Lung (tissue), 12 donors: ENCODE results near the gene DNAH17. TPM values are rescaled to one million over a fixed set of nuclear protein-coding genes. Genes with fewer than 3 reads are reported as not detected.

ENCODE experiments used
- ATAC-seq: fragments of 200-7000 bp; cut with Tn5 transposase; one replicate; pipeline ENCODE4 v1.9.1; 2020; ENCODE audit warnings: moderate number of reproducible peaks; ENCODE audit not compliant: insufficient read depth, low FRiP score
- DNase-seq, 3 donors: peaks; one replicate each; pipeline ENCODE4 v3.0.0-alpha.2; 2013 to 2017
- H3K27ac ChIP-seq, 2 donors: one replicate each; pipeline ENCODE4 v1.5.1; 2013; ENCODE audit warnings: mild to moderate bottlenecking in 2 of 2, moderate library complexity in 2 of 2, control low read depth in 1 of 2, inconsistent platforms in 1 of 2, low read depth in 1 of 2, low read length in 1 of 2
- H3K27me3 ChIP-seq, 3 donors: one replicate each; pipeline ENCODE4 v1.5.1; 2013; ENCODE audit warnings: low read length in 2 of 3; ENCODE audit not compliant: control insufficient read depth in 3 of 3, insufficient read depth in 3 of 3
- H3K36me3 ChIP-seq, 4 donors: one replicate each; pipeline ENCODE4 v1.5.1; 2013; ENCODE audit warnings: low read length in 4 of 4, mild to moderate bottlenecking in 1 of 4, moderate library complexity in 1 of 4; ENCODE audit not compliant: control insufficient read depth in 4 of 4, insufficient read depth in 4 of 4
- H3K4me1 ChIP-seq, 5 donors: one replicate each; pipeline ENCODE4 v1.5.1; 2013; ENCODE audit warnings: low read length in 5 of 5, mild to moderate bottlenecking in 2 of 5, moderate library complexity in 1 of 5; ENCODE audit not compliant: control insufficient read depth in 5 of 5, insufficient read depth in 5 of 5
- H3K4me3 ChIP-seq: one replicate; pipeline ENCODE4 v1.5.1; 2013; ENCODE audit warnings: mild to moderate bottlenecking, control low read depth, moderate library complexity
- H3K9ac ChIP-seq, 2 donors: one replicate each; pipeline ENCODE4 v1.5.1; 2013; ENCODE audit warnings: low read length in 2 of 2, control low read depth in 1 of 2; ENCODE audit not compliant: insufficient read depth in 1 of 2
- H3K9me3 ChIP-seq, 4 donors: one replicate each; pipeline ENCODE4 v1.5.1; 2013; ENCODE audit warnings: low read length in 3 of 4, mild to moderate bottlenecking in 1 of 4, moderate library complexity in 1 of 4; ENCODE audit not compliant: control insufficient read depth in 4 of 4, insufficient read depth in 3 of 4
- WGBS, 2 donors: extraction: QIAGEN DNeasy Blood & Tissue Kit; methylation state at CpG; one replicate each; pipeline ENCODE4 v1.1.7; 2013; 5-methylcytosine and 5-hydroxymethylcytosine counted together
- polyA plus RNA-seq, 2 donors: library from polyadenylated mRNA; stranded (reverse); fragments of 200-250 nt; gene quantifications; one replicate each; pipeline ENCODE4 v1.2.1, GENCODE V29; 2013
- total RNA-seq, 2 donors: library from RNA; depleted of rRNA in 1 of 2; stranded (reverse); fragments of >200 nt in 1 of 2; gene quantifications; one replicate each; pipeline ENCODE4 v1.2.1, GENCODE V29; 2014 to 2021
- TF ChIP-seq, protein P1 (sequence below): IDR thresholded peaks from 2 replicates; pipeline ENCODE4 v1.5.1; 2012; ENCODE audit warnings: mild to moderate bottlenecking; ENCODE audit errors: control extremely low read depth, extremely low read depth
- donor health status: control.
- donor health status: control.
- donor health status: Bipolar disorder and iron deficiency.
- donor health status: healthy.
- donor health status: DM: yes; HTN: yes; CAD: no.

The DNAH17 gene
- total and polyA plus RNA-seq, 4 donors = 0.44 to 1.6 (median 1.2) TPM

DNA sequence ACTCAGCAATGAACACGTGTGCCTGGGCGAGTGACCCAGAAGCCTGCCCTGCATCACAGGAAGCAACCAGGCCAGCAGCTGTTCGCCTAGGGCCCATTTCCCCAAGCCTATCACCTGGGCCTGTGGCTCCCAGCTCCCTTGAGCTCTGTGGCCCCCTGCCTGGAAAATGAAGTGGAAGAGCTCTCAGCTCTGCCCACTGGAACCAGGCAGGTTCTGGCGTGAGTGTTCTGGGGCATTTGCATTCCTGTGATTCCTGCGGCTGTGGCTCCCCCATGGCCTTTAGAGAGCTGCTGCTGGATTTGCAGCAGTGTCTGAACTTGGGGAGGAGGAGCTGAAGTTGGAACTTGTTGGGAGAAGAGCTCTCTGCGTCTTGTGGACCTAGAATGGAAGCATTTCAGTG lies 175.9 kb downstream of the DNAH17 start:
- peaks cover 17 to 73% (median 47%) of the 10 kb centered on the region in 4 donors for H3K36me3 ChIP-seq
- no peak overlapping the region for H3K9ac ChIP-seq

GRCh38 chr17:78400581-78401240 lies 176.5 kb downstream of the DNAH17 start:
- no peaks in the 10 kb centered on the region for H3K9me3 ChIP-seq
- WGBS, 2 donors = 90 to 92% methylated on average over 17 of the region's 17 CpGs
- H3K4me1 ChIP-seq = peaks cover 0 to 16% (median 0%) of the 10 kb centered on the region in 5 donors
- H3K36me3 ChIP-seq = peaks cover 17 to 73% (median 46%) of the 10 kb centered on the region in 4 donors
- TF ChIP-seq, protein P1, sequence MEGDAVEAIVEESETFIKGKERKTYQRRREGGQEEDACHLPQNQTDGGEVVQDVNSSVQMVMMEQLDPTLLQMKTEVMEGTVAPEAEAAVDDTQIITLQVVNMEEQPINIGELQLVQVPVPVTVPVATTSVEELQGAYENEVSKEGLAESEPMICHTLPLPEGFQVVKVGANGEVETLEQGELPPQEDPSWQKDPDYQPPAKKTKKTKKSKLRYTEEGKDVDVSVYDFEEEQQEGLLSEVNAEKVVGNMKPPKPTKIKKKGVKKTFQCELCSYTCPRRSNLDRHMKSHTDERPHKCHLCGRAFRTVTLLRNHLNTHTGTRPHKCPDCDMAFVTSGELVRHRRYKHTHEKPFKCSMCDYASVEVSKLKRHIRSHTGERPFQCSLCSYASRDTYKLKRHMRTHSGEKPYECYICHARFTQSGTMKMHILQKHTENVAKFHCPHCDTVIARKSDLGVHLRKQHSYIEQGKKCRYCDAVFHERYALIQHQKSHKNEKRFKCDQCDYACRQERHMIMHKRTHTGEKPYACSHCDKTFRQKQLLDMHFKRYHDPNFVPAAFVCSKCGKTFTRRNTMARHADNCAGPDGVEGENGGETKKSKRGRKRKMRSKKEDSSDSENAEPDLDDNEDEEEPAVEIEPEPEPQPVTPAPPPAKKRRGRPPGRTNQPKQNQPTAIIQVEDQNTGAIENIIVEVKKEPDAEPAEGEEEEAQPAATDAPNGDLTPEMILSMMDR = no peak
- no peak overlapping the region for H3K9ac ChIP-seq
- no peak for ATAC-seq
- no peaks in the 10 kb centered on the region for H3K27me3 ChIP-seq
- no peak overlapping the region for H3K4me3 ChIP-seq
- no peak for DNase-seq
- no peak overlapping the region for H3K27ac ChIP-seq

More for the DNA sequence above, 175.9 kb downstream of the DNAH17 start:
- Histone ChIP-seq H3K4me1 (peaks cover 0 to 16% (median 0%) of the 10 kb centered on the region in 5 donors), H3K4me3 (no peak overlapping the region), H3K27ac (no peak overlapping the region), H3K9me3 (no peaks in the 10 kb centered on the region), H3K27me3 (no peaks in the 10 kb centered on the region)
- ATAC-seq (no peak), DNase-seq (no peak)
- 72 to 89% methylated on average over 6 of the region's 6 CpGs for WGBS, 2 donors
- TF ChIP-seq, protein P1 = no peak

DNA sequence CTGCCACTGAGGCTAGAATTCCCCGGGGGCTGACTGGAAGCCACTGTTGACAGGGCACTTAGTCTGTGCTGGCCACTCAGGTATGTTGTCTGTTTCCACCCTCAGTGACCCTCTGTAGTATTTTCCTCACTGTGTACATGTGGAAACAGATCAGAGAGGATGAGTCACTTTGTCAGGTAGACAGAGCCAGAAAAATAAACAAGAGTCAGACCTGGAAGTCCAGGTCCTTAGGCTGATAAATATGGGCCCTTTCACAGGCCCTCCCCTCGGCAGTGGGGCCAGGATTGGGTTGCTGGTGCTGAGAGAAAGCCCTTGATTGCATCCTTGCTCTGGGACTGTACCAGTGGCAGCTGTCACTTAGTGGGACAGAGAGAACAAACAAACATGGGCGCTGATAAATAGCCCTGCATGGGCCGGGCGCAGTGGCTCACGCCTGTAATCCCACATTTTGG lies 177.5 kb downstream of the DNAH17 start:
- ATAC-seq (no peak), DNase-seq (no peak)
- TF ChIP-seq, protein P1 = no peak
- H3K9me3 ChIP-seq = no peaks in the 10 kb centered on the region
- H3K9ac ChIP-seq = no peak overlapping the region
- no peak overlapping the region for H3K27ac ChIP-seq
- H3K4me1 ChIP-seq = peaks cover 0 to 17% (median 0%) of the 10 kb centered on the region in 5 donors
- no peak overlapping the region for H3K4me3 ChIP-seq
- H3K36me3 ChIP-seq = peaks cover 17 to 77% (median 43%) of the 10 kb centered on the region in 4 donors
- 78 to 94% methylated on average over 6 of the region's 6 CpGs for WGBS, 2 donors
- H3K27me3 ChIP-seq = no peaks in the 10 kb centered on the region
